H1 (cell line): ENCODE data around the gene PRICKLE1. TPM values are rescaled to one million over a fixed set of nuclear protein-coding genes. Genes with fewer than 3 reads are reported as not detected.

Experiments used
- CTCF ChIA-PET: fragments of 300-600 bp; sonication (Branson Sonifier 250); formaldehyde crosslinking; loops from one replicate; lab custom pipeline; 2021; ENCODE audit not compliant: partially characterized antibody; lab: Charles Lee
- POLR2A ChIA-PET: fragments of 300-600 bp; sonication (Branson Sonifier 250); formaldehyde crosslinking; loops from one replicate; lab custom pipeline; 2021; ENCODE audit warnings: inconsistent platforms; ENCODE audit not compliant: partially characterized antibody; lab: Charles Lee
- DNase-seq, 2 experiments: peaks; one replicate each; pipeline versions ENCODE4 v3.0.0 to v3.0.0-alpha.2; 2010 to 2022; ENCODE audit warnings: low spot score in 2 of 2, low read depth in 1 of 2, mixed read lengths in 1 of 2
- FAIRE-seq: peaks from 2 replicates; lab custom pipeline; 2011; peaks lifted over from hg19 to GRCh38; lab: Jason Lieb, UNC
- H2AFZ ChIP-seq: 2 replicates; pipeline ENCODE4 v1.8.1; 2012; ENCODE audit warnings: low read length, inconsistent platforms
- H2AK5ac ChIP-seq: 2 replicates; pipeline ENCODE4 v1.6.1; 2013; ENCODE audit warnings: low read depth, low read length
- H2BK120ac ChIP-seq: replicated peaks from 2 replicates; pipeline ENCODE3; 2013; ENCODE audit warnings: low read depth, low read length, inconsistent platforms
- H2BK12ac ChIP-seq: 2 replicates; pipeline ENCODE4 v1.6.1; 2013; ENCODE audit warnings: low read depth, low read length
- H2BK15ac ChIP-seq: 2 replicates; pipeline ENCODE4 v1.6.1; 2013; ENCODE audit warnings: low read length
- H2BK20ac ChIP-seq: 2 replicates; pipeline ENCODE4 v1.6.1; 2013; ENCODE audit warnings: low read length
- H2BK5ac ChIP-seq: 2 replicates; pipeline ENCODE4 v1.6.1; 2013; ENCODE audit warnings: low read depth, low read length
- H3K14ac ChIP-seq: 2 replicates; pipeline ENCODE4 v1.6.1; 2013; ENCODE audit warnings: inconsistent platforms; ENCODE audit not compliant: insufficient read length
- H3K18ac ChIP-seq: 2 replicates; pipeline ENCODE4 v1.6.1; 2013; ENCODE audit warnings: low read length; ENCODE audit errors: extremely low read depth
- H3K23ac ChIP-seq: 2 replicates; pipeline ENCODE4 v1.6.1; 2013; ENCODE audit warnings: inconsistent platforms; ENCODE audit not compliant: insufficient read length
- H3K23me2 ChIP-seq: 2 replicates; pipeline ENCODE4 v1.6.1; 2013; ENCODE audit warnings: low read depth, low read length
- H3K27ac ChIP-seq: 2 replicates; pipeline ENCODE4 v1.6.1; 2011; ENCODE audit warnings: low read depth, low read length, inconsistent platforms
- H3K27me3 ChIP-seq, 4 experiments: replicated peaks in 1 of 4; 1 replicate in 1 of 4; 2 replicates in 3 of 4; pipeline versions ENCODE4 v1.6.1 to v1.8.1; 2011 to 2013; ENCODE audit warnings: low read length in 3 of 4, mild to moderate bottlenecking in 3 of 4, inconsistent platforms in 2 of 4, mixed read lengths in 2 of 4, moderate library complexity in 1 of 4; ENCODE audit not compliant: control insufficient read depth in 3 of 4, insufficient read depth in 3 of 4; ENCODE audit errors: extremely low read depth in 1 of 4
- H3K36me3 ChIP-seq, 4 experiments: 2 replicates each; pipeline versions ENCODE4 v1.6.1 to v1.8.1; 2011 to 2013; ENCODE audit warnings: mild to moderate bottlenecking in 4 of 4, low read length in 3 of 4, moderate library complexity in 2 of 4, control low read depth in 1 of 4, inconsistent platforms in 1 of 4; ENCODE audit not compliant: insufficient read depth in 4 of 4, control insufficient read depth in 2 of 4
- H3K4ac ChIP-seq: replicated peaks from 2 replicates; pipeline ENCODE3; 2013; ENCODE audit warnings: low read length, low read depth, mixed read lengths, inconsistent platforms; ENCODE audit not compliant: insufficient read length
- H3K4me1 ChIP-seq, 4 experiments: replicated peaks in 1 of 4; 1 replicate in 1 of 4; 2 replicates in 3 of 4; pipeline versions ENCODE4 v1.6.1 to v1.8.1; 2011 to 2013; ENCODE audit warnings: low read length in 3 of 4, inconsistent platforms in 2 of 4, mixed read lengths in 1 of 4; ENCODE audit not compliant: insufficient read depth in 4 of 4, control insufficient read depth in 3 of 4
- H3K4me2 ChIP-seq, 2 experiments: 2 replicates each; pipeline versions ENCODE4 v1.6.1 to v1.8.1; 2011 to 2013; ENCODE audit warnings: low read depth in 2 of 2, low read length in 2 of 2, control low read depth in 1 of 2, inconsistent platforms in 1 of 2, mild to moderate bottlenecking in 1 of 2; ENCODE audit not compliant: insufficient read depth in 1 of 2
- H3K4me3 ChIP-seq, 4 experiments: fragments of 200-600, 300-600 bp in 1 of 4; sonication (generic), shearing (Covaris generic), sonication (Bioruptor Twin) in 1 of 4; 2 replicates each; pipeline versions ENCODE4 v1.5.1 to v1.8.1; 2011 to 2016; ENCODE audit warnings: low read length in 4 of 4, low read depth in 3 of 4, control low read depth in 2 of 4, inconsistent platforms in 2 of 4, mild to moderate bottlenecking in 2 of 4, mixed read lengths in 1 of 4, moderate library complexity in 1 of 4; ENCODE audit not compliant: insufficient read depth in 2 of 4; ENCODE audit errors: extremely low read depth in 1 of 4
- H3K56ac ChIP-seq: replicated peaks from 2 replicates; pipeline ENCODE3; 2013; ENCODE audit warnings: low read depth, mild to moderate bottlenecking, mixed read lengths, low read length, inconsistent platforms; ENCODE audit not compliant: insufficient read length
- H3K79me1 ChIP-seq: 2 replicates; pipeline ENCODE4 v1.6.1; 2013; ENCODE audit warnings: low read depth, low read length, control low read depth
- H3K79me2 ChIP-seq, 2 experiments: 2 replicates each; pipeline versions ENCODE4 v1.6.1 to v1.8.1; 2012 to 2013; ENCODE audit warnings: low read length in 2 of 2, mild to moderate bottlenecking in 2 of 2, inconsistent platforms in 1 of 2; ENCODE audit not compliant: insufficient read depth in 2 of 2, control insufficient read depth in 1 of 2
- H3K9ac ChIP-seq, 4 experiments: replicated peaks in 1 of 4; 1 replicate in 1 of 4; 2 replicates in 3 of 4; pipeline versions ENCODE4 v1.6.1 to v1.8.1; 2011 to 2013; ENCODE audit warnings: low read depth in 3 of 4, low read length in 3 of 4, control low read depth in 2 of 4, mild to moderate bottlenecking in 2 of 4, moderate library complexity in 2 of 4, inconsistent platforms in 1 of 4; ENCODE audit errors: extremely low read depth in 1 of 4
- H3K9me3 ChIP-seq, 2 experiments: 2 replicates each; pipeline versions ENCODE4 v1.6.1 to v1.8.1; 2012 to 2013; ENCODE audit warnings: mild to moderate bottlenecking in 2 of 2, moderate library complexity in 2 of 2, control low read depth in 1 of 2, inconsistent platforms in 1 of 2, low read depth in 1 of 2, low read length in 1 of 2, mixed read lengths in 1 of 2; ENCODE audit not compliant: insufficient read depth in 2 of 2
- H4K20me1 ChIP-seq, 2 experiments: replicated peaks in 1 of 2; 2 replicates each; pipeline versions ENCODE3 to v1.8.1; 2011 to 2013; ENCODE audit warnings: inconsistent platforms in 2 of 2, low read length in 2 of 2, mild to moderate bottlenecking in 1 of 2; ENCODE audit not compliant: insufficient read depth in 2 of 2, control insufficient read depth in 1 of 2
- H4K5ac ChIP-seq: 2 replicates; pipeline ENCODE4 v1.6.1; 2013; ENCODE audit warnings: low read length, low read depth, mixed read lengths, inconsistent platforms; ENCODE audit not compliant: insufficient read length
- H4K8ac ChIP-seq: 2 replicates; pipeline ENCODE4 v1.8.0; 2013; ENCODE audit warnings: mild to moderate bottlenecking, moderate library complexity, low read length, inconsistent platforms; ENCODE audit not compliant: insufficient read depth; ENCODE audit errors: extremely low read depth
- H4K91ac ChIP-seq: replicated peaks from 2 replicates; pipeline ENCODE3; 2013; ENCODE audit warnings: low read length, mixed read lengths, inconsistent platforms; ENCODE audit not compliant: insufficient read length
- ASH2L ChIP-seq: fragments of 200-600, 300-600 bp; sonication (generic); IDR thresholded peaks from one replicate; pipeline ENCODE4 v1.7.1; 2017; ENCODE audit warnings: low read length
- BCL11A ChIP-seq, 2 experiments: IDR thresholded peaks; one replicate each; pipeline ENCODE4 v1.6.1; 2011; ENCODE audit warnings: low read depth in 2 of 2, low read length in 2 of 2, mild to moderate bottlenecking in 2 of 2
- BRCA1 ChIP-seq: IDR thresholded peaks from 2 replicates; pipeline ENCODE4 v1.6.1; 2012; ENCODE audit warnings: low read depth, low read length, improper control_type of control experiment
- CBX8 ChIP-seq: fragments of 300-800, 300-1000 bp; sonication (generic); IDR thresholded peaks from 2 replicates; pipeline ENCODE4 v1.7.1; 2016; ENCODE audit warnings: low read depth, low read length, borderline replicate concordance
- EGR1 ChIP-seq: IDR thresholded peaks from 2 replicates; pipeline ENCODE4 v1.6.1; 2011; ENCODE audit warnings: low read depth, low read length, borderline replicate concordance
- HDAC2 ChIP-seq, 2 experiments: fragments of 300-600 bp in 1 of 2; sonication (generic) in 1 of 2; IDR thresholded peaks; 2 replicates each; pipeline ENCODE4 v1.6.1; 2011 to 2012; ENCODE audit warnings: low read depth in 2 of 2, low read length in 2 of 2, mild to moderate bottlenecking in 2 of 2, moderate library complexity in 2 of 2, borderline replicate concordance in 1 of 2, inconsistent platforms in 1 of 2
- RFX5 ChIP-seq: IDR thresholded peaks from 2 replicates; pipeline ENCODE4 v1.6.1; 2011; ENCODE audit warnings: low read depth, low read length, improper control_type of control experiment, borderline replicate concordance
- SUZ12 ChIP-seq: fragments of 200-600 bp; sonication (generic); IDR thresholded peaks from 2 replicates; pipeline ENCODE4 v1.6.1; 2012; ENCODE audit warnings: mild to moderate bottlenecking, inconsistent platforms, low read length, moderate library complexity, mixed read lengths
- WGBS, 2 experiments: shearing (Covaris generic) in 1 of 2; methylation state at CpG; one replicate each; pipeline versions ENCODE4 v1.1.6 to v1.1.7; 2013 to 2015; ENCODE audit warnings: low lambda C conversion rate in 2 of 2, mixed read lengths in 2 of 2, inconsistent platforms in 1 of 2, low coverage in 1 of 2, missing lambda C conversion rate in 1 of 2; ENCODE audit not compliant: insufficient replicate concordance in 2 of 2, insufficient coverage in 1 of 2, insufficient read length in 1 of 2; ENCODE audit errors: extremely low coverage in 1 of 2, missing lambda C conversion rate in 1 of 2; 5-methylcytosine and 5-hydroxymethylcytosine counted together
- polyA plus RNA-seq, 7 experiments: library from polyadenylated mRNA; depleted of rRNA in 3 of 7; stranded (reverse) in 5 of 7; unstranded in 2 of 7; fragments of >200 nt in 5 of 7; fragments of 200-250 nt in 2 of 7; gene quantifications; 1 replicate in 5 of 7; 2 replicates in 1 of 7; 4 replicates in 1 of 7; pipeline versions ENCODE4 v1.2.1 to v1.2.3, GENCODE V29; 2011 to 2013; ENCODE audit warnings: missing spikeins in 2 of 7, mixed read lengths in 2 of 7
- total RNA-seq: library from RNA; stranded (reverse); fragmentation: NEBNext Ultra II Directional; extraction: Animal tissue kit (Norgen Biotek cat#: 25700); gene quantifications from 2 replicates; pipeline ENCODE4 v1.2.1, GENCODE V29; 2021

PRICKLE1 gene
- total and polyA plus RNA-seq, 2 of the 8 experiments (the other 6 are each of a cell fraction or from before 2014, with no cell fraction given), result 14.0 to 22.4 TPM

- Histone ChIP-seq H4K5ac (no peak overlapping the region), H3K23ac (no peak overlapping the region), H4K20me1 (no peaks in the 10 kb centered on the region), H3K14ac (no peak overlapping the region), H3K4me1 (peaks cover 0 to 6% (median under 1%) of the 10 kb centered on the region in 4 experiments; a peak in 2 of 7 replicates), H3K27me3 (peaks cover 0 to 3% (median 0%) of the 10 kb centered on the region in 4 experiments; a peak in 2 of 7 replicates), H2BK15ac (no peak overlapping the region), H3K79me1 (no peaks in the 10 kb centered on the region), H3K4me3 (no peak overlapping the region), H2BK120ac (no peak overlapping the region), H2BK20ac (no peak overlapping the region), H3K27ac (no peak overlapping the region), H3K18ac (no peak overlapping the region), H3K23me2 (no peaks in the 10 kb centered on the region), H3K9me3 (no peaks in the 10 kb centered on the region; a peak in 1 of 4 replicates), H3K36me3 (no peaks in the 10 kb centered on the region), H3K4me2 (no peak overlapping the region), H2AFZ (no peak overlapping the region), H2AK5ac (no peak overlapping the region), H3K9ac (no peak overlapping the region), H4K91ac (no peak overlapping the region), H2BK5ac (no peak overlapping the region), H3K56ac (no peak overlapping the region), H2BK12ac (no peak overlapping the region), H3K4ac (no peak overlapping the region), H3K79me2 (no peaks in the 10 kb centered on the region), H4K8ac (no peak overlapping the region)
- DNase-seq (no peak), FAIRE-seq (no peak)
- ChIA-PET POLR2A (interaction anchor here (4.0 kb wide), 1 partner anchor 28 kb away, joined by 11 read pairs; no protein-coding TSS in a partner anchor), CTCF (interaction anchor here (1.0 to 1.5 kb wide), 5 partner anchors 27 to 248 kb away, joined by 3 to 5 read pairs (median 5); no protein-coding TSS in a partner anchor)
- TF ChIP-seq HDAC2 (IDR thresholded peaks at IDR 0.05; ENCODE audit: borderline replicate concordance in 1 of 2, low read depth in 2 of 2, low read length in 2 of 2) (no peak), BCL11A (IDR thresholded peaks at IDR 0.05; ENCODE audit: low read depth in 2 of 2, low read length in 2 of 2) (no peak), SUZ12 (no peak), CBX8 (no peak), RFX5 (no peak), EGR1 (no peak), ASH2L (no peak), BRCA1 (no peak)
- WGBS, 2 experiments, result 93% methylated on average over 1 of the region's 1 CpG; no CpG with 5 or more reads in 1 of the 2 experiments
Observed at GRCh38 chr12:42511656-42512055, 77.9 kb downstream of the PRICKLE1 start.
